KOPT-K1 (cell line): ENCODE measurements around the gene CTRB1.
"Not testable (repeated sequence)": the region's sequence is repeated elsewhere in the genome, so short reads cannot be mapped to it uniquely, and the experiment has no call there.

Experiments used
- H3K27ac ChIP-seq: fragments of 200-600 bp; sonication (generic); 2 replicates; pipeline ENCODE4 v1.5.1; 2016; ENCODE audit warnings: antibody characterized with exemption, mild to moderate bottlenecking, low read depth, low read length; ENCODE audit not compliant: poor library complexity, severe bottlenecking
- H3K36me3 ChIP-seq: fragments of 200-600 bp; sonication (generic); 2 replicates; pipeline ENCODE4 v1.5.1; 2017; ENCODE audit warnings: antibody characterized with exemption, mild to moderate bottlenecking, low read length, moderate library complexity; ENCODE audit not compliant: insufficient read depth
- H3K9me3 ChIP-seq: fragments of 200-600 bp; sonication (generic); 2 replicates; pipeline ENCODE4 v1.5.1; 2017; ENCODE audit warnings: antibody characterized with exemption, low read length, mild to moderate bottlenecking; ENCODE audit not compliant: insufficient read depth, poor library complexity, severe bottlenecking

Gene CTRB1

DNA sequence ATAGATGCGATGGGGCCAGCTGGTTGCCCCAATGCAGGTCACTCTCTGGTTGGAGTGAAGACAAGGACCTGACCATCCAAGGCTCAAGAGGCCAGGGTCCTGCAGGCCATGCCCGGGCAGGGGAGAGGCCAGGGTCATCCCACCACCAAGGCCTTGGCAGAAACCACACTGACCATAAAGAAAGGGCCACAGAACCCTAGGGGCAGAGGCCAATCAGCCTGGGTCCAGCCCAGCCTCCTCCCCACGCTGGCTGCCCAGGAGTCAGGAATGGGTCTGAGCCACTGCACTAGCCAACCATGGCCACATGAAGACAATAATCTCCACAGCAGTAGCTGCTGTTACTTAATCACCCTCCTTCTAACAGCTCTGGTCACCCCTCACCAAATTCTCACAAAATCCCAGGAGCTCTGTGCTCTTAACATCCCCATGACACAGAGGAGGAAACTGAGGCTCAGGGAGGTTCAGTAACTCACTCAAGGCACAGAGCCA is 42.8 kb downstream of the CTRB1 start:
- H3K9me3 ChIP-seq, result no peaks in the 10 kb centered on the region
- no peaks in the 10 kb centered on the region for H3K36me3 ChIP-seq
- H3K27ac ChIP-seq, result no peak overlapping the region

DNA sequence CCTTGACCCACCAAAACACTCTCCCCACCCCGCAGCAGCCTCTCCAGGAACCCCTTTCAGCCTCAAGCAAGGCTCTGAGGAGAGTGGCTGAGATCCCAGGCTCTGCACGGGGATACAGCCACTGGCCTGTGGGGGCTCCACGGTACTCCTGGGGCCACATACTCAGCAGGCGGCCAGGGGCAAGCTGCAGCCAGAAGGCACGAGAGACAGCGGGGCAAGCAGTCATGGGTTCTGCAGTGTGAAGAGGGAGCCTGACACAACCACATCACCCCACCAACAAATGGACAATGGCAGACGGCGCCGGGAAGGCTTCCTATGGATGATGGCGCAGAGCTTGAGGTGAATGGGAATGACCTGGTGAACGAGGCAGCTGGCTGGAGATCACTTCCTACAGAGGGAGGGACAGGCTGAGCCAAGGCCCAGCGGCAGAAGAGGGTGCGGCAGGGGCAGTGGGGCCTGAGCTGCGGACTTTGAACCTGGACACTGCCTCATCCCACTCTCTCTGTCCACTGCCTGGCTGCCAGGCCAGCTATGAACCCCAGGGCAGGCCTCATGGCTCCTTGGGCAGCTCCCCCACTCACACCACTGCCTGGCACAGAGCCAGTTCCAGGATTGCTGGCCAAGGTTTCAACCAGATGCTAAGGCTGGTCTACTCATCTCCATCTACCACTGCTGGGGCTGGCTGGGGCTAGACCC is 43.5 kb downstream of the CTRB1 start:
- Histone ChIP-seq H3K36me3 (no peaks in the 10 kb centered on the region), H3K9me3 (no peaks in the 10 kb centered on the region), H3K27ac (no peak overlapping the region)

DNA sequence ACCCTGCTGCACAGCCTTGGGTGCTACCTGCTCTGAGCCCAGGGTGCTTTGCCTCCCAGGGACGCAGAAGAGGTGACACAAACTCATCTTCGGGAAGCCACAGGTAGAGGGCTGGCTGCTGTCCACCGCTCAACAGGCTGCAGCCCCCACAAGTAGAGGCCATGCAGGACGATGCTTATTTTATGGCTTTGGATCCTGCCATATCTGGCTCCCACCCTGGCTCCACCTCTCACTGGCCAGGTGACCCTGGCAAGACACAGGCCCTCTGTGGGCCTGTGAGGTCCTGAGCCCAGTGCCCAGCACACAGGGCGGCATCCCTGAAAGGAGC is 44.0 kb downstream of the CTRB1 start:
- Histone ChIP-seq H3K9me3 (no peaks in the 10 kb centered on the region), H3K27ac (no peak overlapping the region), H3K36me3 (no peaks in the 10 kb centered on the region)

DNA sequence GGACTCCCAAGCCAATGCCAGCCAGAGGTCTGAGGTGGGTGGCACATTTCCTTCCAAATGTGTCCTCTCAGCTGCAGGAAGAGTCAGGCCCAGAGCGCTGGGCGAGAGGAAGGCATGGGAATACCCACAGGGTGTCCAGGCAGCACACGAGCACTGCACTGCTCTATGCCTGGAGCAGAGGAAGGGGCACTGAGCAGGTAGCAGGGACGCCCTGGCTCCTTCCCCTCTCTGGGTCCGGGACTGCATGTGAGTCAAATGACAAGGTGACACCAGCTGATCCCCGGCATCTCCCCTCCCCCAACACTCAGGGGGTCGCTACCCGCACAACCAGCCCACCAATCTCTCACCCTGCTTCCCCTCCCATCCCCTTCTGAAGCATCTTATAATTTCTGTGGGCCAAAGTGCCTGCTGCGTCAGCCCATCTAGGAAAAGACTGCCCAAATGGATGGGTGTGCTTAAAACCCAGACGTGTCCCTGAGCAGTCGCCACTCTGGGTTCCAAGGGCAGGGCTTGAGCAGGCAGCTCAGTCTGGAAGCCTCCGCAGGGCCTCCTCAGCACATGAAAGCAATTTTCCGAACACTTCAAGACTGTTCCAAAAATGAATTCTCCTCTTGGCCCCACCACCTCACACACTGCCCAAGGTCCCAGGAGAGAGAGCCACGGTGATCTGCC is 44.6 kb downstream of the CTRB1 start:
- H3K9me3 ChIP-seq, result no peaks in the 10 kb centered on the region
- no peaks in the 10 kb centered on the region for H3K36me3 ChIP-seq
- H3K27ac ChIP-seq, result no peak overlapping the region

GRCh38 chr16:75263963-75264445 is 45.2 kb downstream of the CTRB1 start:
- no peaks in the 10 kb centered on the region for H3K36me3 ChIP-seq
- no peaks in the 10 kb centered on the region for H3K9me3 ChIP-seq
- H3K27ac ChIP-seq, result no peak overlapping the region

GRCh38 chr16:75264457-75264998 is 45.7 kb downstream of the CTRB1 start:
- Histone ChIP-seq H3K9me3 (no peaks in the 10 kb centered on the region), H3K27ac (no peak overlapping the region), H3K36me3 (no peaks in the 10 kb centered on the region)

GRCh38 chr16:75264999-75265910 is 46.5 kb downstream of the CTRB1 start:
- Histone ChIP-seq H3K36me3 (no peaks in the 10 kb centered on the region), H3K9me3 (no peaks in the 10 kb centered on the region), H3K27ac (no peak overlapping the region)

GRCh38 chr16:75265911-75266701 is 47.3 kb downstream of the CTRB1 start:
- Histone ChIP-seq H3K27ac (no peak overlapping the region), H3K9me3 (no peaks in the 10 kb centered on the region), H3K36me3 (no peaks in the 10 kb centered on the region)

DNA sequence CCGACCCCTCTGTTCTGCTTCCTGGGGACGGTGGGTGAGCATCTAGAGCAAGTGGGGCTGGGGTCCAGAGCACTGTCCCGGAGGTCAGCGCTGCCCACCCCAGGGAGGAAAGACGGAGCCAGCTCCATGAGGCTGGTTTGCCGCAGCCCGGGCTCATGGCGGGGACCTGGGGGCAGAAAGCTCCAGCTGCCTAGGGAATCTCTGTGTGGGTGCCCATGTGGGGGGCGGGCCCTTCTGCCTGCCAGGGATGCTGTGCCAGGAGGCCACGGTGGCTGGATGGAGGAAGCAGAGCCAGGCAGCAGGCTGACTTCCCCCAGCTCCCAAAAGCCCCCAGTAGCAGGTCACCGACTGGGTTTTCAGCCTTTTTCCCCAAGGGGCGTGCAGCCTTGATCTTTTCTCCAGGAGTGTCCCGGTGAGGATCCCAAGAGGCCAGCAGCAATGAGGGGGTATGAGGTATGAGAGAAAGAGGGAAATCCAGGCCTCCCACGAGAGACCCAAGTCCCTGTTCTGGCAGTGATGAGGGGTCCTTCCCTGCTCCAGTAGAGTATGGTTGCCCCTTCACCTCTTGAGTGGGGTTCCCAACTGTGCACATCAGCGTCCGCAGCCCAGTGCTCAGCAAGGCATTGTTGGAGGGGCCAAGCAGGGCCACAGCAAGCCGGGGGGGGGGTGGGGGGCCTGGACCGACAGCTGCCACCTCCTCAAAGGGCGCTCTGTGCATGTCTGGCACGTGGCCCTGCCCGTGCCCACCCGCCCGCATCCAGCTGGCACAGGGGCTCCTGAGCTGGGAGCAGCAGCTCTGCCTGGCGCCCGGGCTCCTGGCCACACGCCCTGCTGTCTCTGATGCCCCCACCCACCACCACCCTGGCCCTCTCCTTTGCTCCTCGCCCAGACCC is 48.2 kb downstream of the CTRB1 start:
- Histone ChIP-seq H3K9me3 (no peaks in the 10 kb centered on the region), H3K36me3 (no peaks in the 10 kb centered on the region), H3K27ac (no peak overlapping the region)

DNA sequence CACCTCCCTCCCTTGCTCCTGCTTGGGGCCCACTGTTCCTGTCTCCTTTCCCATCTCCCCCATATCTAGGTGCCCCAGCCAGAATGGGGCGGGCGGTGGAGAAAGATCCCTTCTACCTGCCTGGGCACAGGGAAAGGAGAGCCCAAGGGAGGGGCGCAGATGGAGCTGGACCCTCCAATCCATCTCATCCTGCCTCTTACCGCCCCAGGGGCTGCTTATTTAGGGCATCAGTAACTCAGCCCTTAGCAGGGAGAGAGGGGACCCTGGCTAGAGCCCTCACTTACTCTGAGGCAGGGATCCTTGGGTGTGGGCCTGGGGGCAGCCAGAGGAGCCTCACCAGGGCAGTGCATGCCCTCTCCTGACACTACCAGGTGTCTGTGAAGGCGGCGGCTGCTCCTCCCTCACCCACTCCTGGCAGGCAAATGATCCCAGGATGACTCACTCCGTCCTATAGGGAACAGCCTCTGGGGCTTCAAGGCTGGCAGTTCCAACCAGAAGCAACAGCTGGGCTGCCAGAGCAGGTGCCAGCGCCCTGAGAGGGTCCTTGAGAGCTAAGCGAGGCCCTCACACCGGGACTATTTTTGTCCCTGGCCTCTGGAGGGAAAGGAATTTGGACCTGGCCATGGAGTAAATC is 49.0 kb downstream of the CTRB1 start:
- no peak overlapping the region for H3K27ac ChIP-seq
- H3K9me3 ChIP-seq, result no peaks in the 10 kb centered on the region
- H3K36me3 ChIP-seq, result no peaks in the 10 kb centered on the region

DNA sequence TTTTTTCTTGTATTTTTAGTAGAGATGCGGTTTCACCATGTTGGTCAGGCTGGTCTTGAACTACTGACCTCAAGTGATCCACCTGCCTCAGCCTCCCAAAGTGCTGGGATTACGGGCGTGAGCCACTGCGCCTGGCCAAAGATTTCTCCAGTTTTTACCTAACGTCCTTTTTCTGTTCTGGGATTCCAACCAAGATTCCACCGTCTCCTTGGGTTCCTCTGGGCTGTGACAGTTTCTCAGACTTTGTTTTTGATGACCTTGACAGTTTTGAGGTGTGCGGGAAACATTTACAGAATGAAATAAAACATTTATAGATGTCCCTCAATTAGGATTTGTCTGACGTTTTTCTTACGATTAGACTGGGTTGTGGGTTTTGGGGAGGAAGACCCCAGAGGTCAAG is 50.6 kb downstream of the CTRB1 start:
- H3K27ac ChIP-seq, H3K36me3 ChIP-seq, H3K9me3 ChIP-seq: not testable (repeated sequence)

DNA sequence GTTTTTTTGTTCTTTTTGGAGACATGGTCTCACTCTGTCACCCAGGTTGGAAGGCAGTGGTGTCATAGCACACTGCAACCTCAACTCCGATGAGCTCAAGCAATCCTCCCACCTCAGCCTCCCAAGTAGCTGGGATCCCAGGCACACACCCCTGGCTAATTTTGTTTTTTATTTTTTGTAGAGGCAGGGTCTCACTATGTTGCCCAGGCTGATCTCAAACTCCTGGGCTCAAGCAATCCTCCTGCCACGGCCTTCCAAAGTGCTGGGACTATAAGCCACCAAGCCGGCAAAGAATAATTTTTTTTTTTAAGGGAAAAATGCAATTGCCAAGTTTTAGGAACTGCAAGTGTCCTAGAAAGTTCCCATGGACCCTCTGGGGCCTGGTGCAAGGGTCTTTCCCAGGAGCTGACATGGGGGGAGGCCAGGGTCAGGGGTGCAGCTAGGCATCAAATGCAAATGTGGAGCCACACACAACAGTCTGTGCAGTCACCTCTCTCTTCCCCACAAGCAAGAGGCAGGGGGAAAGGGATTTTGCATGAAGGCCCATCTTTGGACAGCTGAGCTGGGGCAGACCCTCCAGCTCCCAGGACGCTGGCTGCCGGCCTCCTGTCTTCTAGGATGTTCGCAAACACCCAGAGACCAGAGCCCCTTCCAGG is 52.8 kb downstream of the CTRB1 start:
- Histone ChIP-seq H3K9me3 (no peaks in the 10 kb centered on the region), H3K27ac (no peak overlapping the region), H3K36me3 (no peaks in the 10 kb centered on the region)

DNA sequence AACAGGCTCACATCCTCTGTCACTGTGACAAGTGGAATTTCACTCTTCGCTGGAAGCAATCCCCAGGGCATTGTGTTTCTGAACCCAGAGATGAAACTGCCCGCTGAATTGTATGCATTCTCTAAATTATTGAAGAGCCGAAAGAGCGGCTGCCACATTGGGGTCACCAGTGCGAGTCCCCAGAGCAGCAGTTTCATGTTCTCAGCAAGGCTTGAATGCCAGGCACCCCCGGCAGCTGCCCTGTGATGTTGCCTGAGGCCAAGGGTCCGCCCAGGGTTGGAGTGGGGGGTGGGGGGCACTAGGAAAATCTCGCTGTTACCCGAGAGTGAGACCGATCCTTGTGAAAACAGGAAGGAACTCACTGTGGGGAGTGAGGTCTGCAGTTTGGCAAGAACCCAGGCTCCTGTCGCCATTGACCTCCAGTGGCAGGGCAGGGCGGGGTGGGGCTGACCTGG is 53.3 kb downstream of the CTRB1 start:
- no peak overlapping the region for H3K27ac ChIP-seq
- H3K36me3 ChIP-seq, result no peaks in the 10 kb centered on the region
- H3K9me3 ChIP-seq, result no peaks in the 10 kb centered on the region
